Neural progenitor cell (in vitro differentiated cells): ENCODE data around the gene ZNF839. TPM values are rescaled to one million over a fixed set of nuclear protein-coding genes. Genes with fewer than 3 reads are reported as not detected.
A peak's percentile ranks its signal among the peaks of the same experiment; 100 is the strongest.

Source experiments
- DNase-seq: peaks from one replicate; pipeline ENCODE4 v3.0.0-alpha.2; 2016; ENCODE audit warnings: low spot score
- H2AFZ ChIP-seq: fragments of 200-600 bp; sonication (generic); replicated peaks from 2 replicates; pipeline ENCODE4 v1.6.1; 2016; ENCODE audit warnings: antibody characterized with exemption
- H3F3A ChIP-seq: fragments of 200-600 bp; sonication (generic); 2 replicates; pipeline ENCODE4 v1.6.1; 2016; ENCODE audit warnings: antibody characterized with exemption, low read depth
- H3K27ac ChIP-seq: fragments of 200-600 bp; sonication (generic); 2 replicates; pipeline ENCODE4 v1.5.1; 2016; ENCODE audit warnings: mild to moderate bottlenecking
- H3K27me3 ChIP-seq: fragments of 200-600 bp; sonication (generic); 2 replicates; pipeline ENCODE4 v1.6.1; 2016; ENCODE audit warnings: mild to moderate bottlenecking, moderate library complexity
- H3K36me3 ChIP-seq: fragments of 200-600 bp; sonication (generic); 2 replicates; pipeline ENCODE4 v1.5.1; 2016
- H3K4me1 ChIP-seq: fragments of 200-600 bp; sonication (generic); 2 replicates; pipeline ENCODE4 v1.6.1; 2016; ENCODE audit warnings: mixed run types
- H3K4me2 ChIP-seq: fragments of 200-600 bp; sonication (generic); 2 replicates; pipeline ENCODE4 v1.6.1; 2016
- H3K4me3 ChIP-seq: fragments of 200-600 bp; sonication (generic); 2 replicates; pipeline ENCODE4 v1.5.1; 2016
- H3K79me2 ChIP-seq: fragments of 200-600 bp; sonication (generic); 2 replicates; pipeline ENCODE4 v1.6.1; 2016; ENCODE audit warnings: low read depth
- H3K9ac ChIP-seq: fragments of 200-600 bp; sonication (generic); 2 replicates; pipeline ENCODE4 v1.6.1; 2016
- H3K9me3 ChIP-seq: fragments of 200-600 bp; sonication (generic); 2 replicates; pipeline ENCODE4 v1.5.1; 2016; ENCODE audit warnings: low read depth
- H4K20me1 ChIP-seq: fragments of 200-600 bp; sonication (generic); 2 replicates; pipeline ENCODE4 v1.6.1; 2016; ENCODE audit warnings: low read depth
- H3K27ac Mint-ChIP-seq: 3 replicates; pipeline ENCODE4 v1.8.0; 2021; ENCODE audit warnings: mixed read lengths
- H3K27me3 Mint-ChIP-seq: 2 replicates; pipeline ENCODE4 v1.8.0; 2022; ENCODE audit warnings: low read depth, mild to moderate bottlenecking, inconsistent platforms, moderate library complexity, mixed read lengths; ENCODE audit not compliant: insufficient read depth
- H3K36me3 Mint-ChIP-seq: 3 replicates; pipeline ENCODE4 v1.8.0; 2021; ENCODE audit warnings: mixed read lengths
- H3K4me1 Mint-ChIP-seq: 3 replicates; pipeline ENCODE4 v1.8.0; 2021; ENCODE audit warnings: mixed read lengths
- H3K4me3 Mint-ChIP-seq: 3 replicates; pipeline ENCODE4 v1.8.0; 2021; ENCODE audit warnings: mild to moderate bottlenecking, moderate library complexity, mixed read lengths
- H3K9me3 Mint-ChIP-seq: 3 replicates; pipeline ENCODE4 v1.8.0; 2020; ENCODE audit warnings: mixed read lengths
- CTCF ChIP-seq: fragments of 200-600 bp; sonication (generic); IDR thresholded peaks from 2 replicates; pipeline ENCODE4 v1.5.1; 2017; ENCODE audit warnings: antibody characterized with exemption, mild to moderate bottlenecking
- EZH2 ChIP-seq: fragments of 200-600 bp; sonication (generic); IDR thresholded peaks from 2 replicates; pipeline ENCODE4 v1.6.1; 2017; ENCODE audit warnings: antibody characterized with exemption, mild to moderate bottlenecking, moderate library complexity
- EZH2phosphoT487 ChIP-seq: fragments of 200-600 bp; sonication (generic); IDR thresholded peaks from 2 replicates; pipeline ENCODE4 v1.6.1; 2017; ENCODE audit warnings: antibody characterized with exemption
- total RNA-seq: library from RNA; depleted of rRNA; stranded (reverse); fragments of >200 nt; gene quantifications from 2 replicates; pipeline ENCODE4 v1.2.3, GENCODE V29; 2015; ENCODE audit warnings: low replicate concordance

ZNF839 gene
- total RNA-seq, 1 donor from 2014 or later: 13.7 TPM

- Histone ChIP-seq H3K9me3 (no peaks in the 10 kb centered on the region), H3F3A (peaks cover 48% of the 10 kb centered on the region), H3K4me1 (peaks cover 23% of the 10 kb centered on the region), H3K4me2 (peak overlapping the region; percentile 95), H2AFZ (peak overlapping the region; percentile 99), H3K36me3 (no peaks in the 10 kb centered on the region), H3K9ac (peak overlapping the region; percentile 40), H3K79me2 (peaks cover 11% of the 10 kb centered on the region), H3K27me3 (peaks cover 16% of the 10 kb centered on the region), H3K4me3 (peak overlapping the region; percentile 92), H4K20me1 (no peaks in the 10 kb centered on the region), H3K27ac (no peak overlapping the region)
- no peak for DNase-seq
- Mint-ChIP-seq H3K27ac (peak overlapping the region; percentile 98), H3K36me3 (peaks cover 3% of the 10 kb centered on the region), H3K27me3 (peaks cover 24% of the 10 kb centered on the region), H3K9me3 (peaks cover 5% of the 10 kb centered on the region), H3K4me3 (peak overlapping the region; percentile 97), H3K4me1 (peaks cover 54% of the 10 kb centered on the region)
- TF ChIP-seq CTCF (no peak), EZH2phosphoT487 (no peak), EZH2 (no peak)
These were observed 717 bp upstream of the ZNF839 start for GRCh38 chr14:102318781-102319276.

- H3K27ac Mint-ChIP-seq: peak overlapping the region; percentile 94
- H3K36me3 Mint-ChIP-seq: peaks cover 3% of the 10 kb centered on the region
- peaks cover 5% of the 10 kb centered on the region for H3K9me3 Mint-ChIP-seq
- peaks cover 6% of the 10 kb centered on the region for H3K27me3 ChIP-seq
- peaks cover 24% of the 10 kb centered on the region for H3K27me3 Mint-ChIP-seq
- H3K36me3 ChIP-seq: no peaks in the 10 kb centered on the region
- no peaks in the 10 kb centered on the region for H3K9me3 ChIP-seq
- H3K4me2 ChIP-seq: peak overlapping the region; percentile 94
- peak overlapping the region; percentile 48 for H2AFZ ChIP-seq
- H3K4me1 ChIP-seq: peaks cover 23% of the 10 kb centered on the region
- H3K4me3 ChIP-seq: peak overlapping the region; percentile 92
- DNase-seq: peak; percentile 62
- TF ChIP-seq CTCF (no peak), EZH2phosphoT487 (no peak), EZH2 (no peak)
- peaks cover 11% of the 10 kb centered on the region for H3K79me2 ChIP-seq
- no peaks in the 10 kb centered on the region for H4K20me1 ChIP-seq
- H3K4me1 Mint-ChIP-seq: peaks cover 43% of the 10 kb centered on the region
- peak overlapping the region; percentile 97 for H3K4me3 Mint-ChIP-seq
- no peak overlapping the region for H3K27ac ChIP-seq
- H3K9ac ChIP-seq: peak overlapping the region; percentile 77
- peaks cover 45% of the 10 kb centered on the region for H3F3A ChIP-seq
These were observed 601 bp downstream of the ZNF839 start for GRCh38 chr14:102320033-102320660.

GRCh38 chr14:102320671-102321455 is 1.3 kb downstream of the ZNF839 start:
- DNase-seq: no peak
- Histone ChIP-seq H3K36me3 (no peaks in the 10 kb centered on the region), H3K27ac (no peak overlapping the region), H3K79me2 (peaks cover 11% of the 10 kb centered on the region), H3K4me3 (peak overlapping the region; percentile 92), H3K9me3 (no peaks in the 10 kb centered on the region), H3F3A (peaks cover 40% of the 10 kb centered on the region), H4K20me1 (no peaks in the 10 kb centered on the region), H3K4me1 (peaks cover 22% of the 10 kb centered on the region), H2AFZ (no peak overlapping the region), H3K27me3 (no peaks in the 10 kb centered on the region), H3K9ac (no peak overlapping the region), H3K4me2 (peak overlapping the region; percentile 94)
- H3K4me3 Mint-ChIP-seq: peak overlapping the region; percentile 97
- H3K36me3 Mint-ChIP-seq: peaks cover 3% of the 10 kb centered on the region
- H3K27me3 Mint-ChIP-seq: peaks cover 22% of the 10 kb centered on the region
- peaks cover 36% of the 10 kb centered on the region for H3K4me1 Mint-ChIP-seq
- no peak overlapping the region for H3K27ac Mint-ChIP-seq
- peaks cover 5% of the 10 kb centered on the region for H3K9me3 Mint-ChIP-seq
- TF ChIP-seq EZH2: no peak
- no peak for TF ChIP-seq CTCF
- TF ChIP-seq EZH2phosphoT487: no peak
